Ishikawa (cell line): ENCODE data around the gene EFHC1.
A peak's percentile ranks its signal among the peaks of the same experiment; 100 is the strongest.

Source experiments
- CEBPB ChIP-seq: IDR thresholded peaks from 2 replicates; pipeline ENCODE4 v1.6.1; 2012
- CREB1 ChIP-seq: IDR thresholded peaks from 2 replicates; pipeline ENCODE4 v1.6.1; 2012; ENCODE audit warnings: low read depth
- EGR1 ChIP-seq: IDR thresholded peaks from 2 replicates; pipeline ENCODE4 v1.6.1; 2012
- EP300 ChIP-seq: IDR thresholded peaks from 2 replicates; pipeline ENCODE4 v1.6.1; 2012; ENCODE audit warnings: borderline replicate concordance
- FOXM1 ChIP-seq: IDR thresholded peaks from 2 replicates; pipeline ENCODE4 v1.6.1; 2012; ENCODE audit warnings: low read depth, borderline replicate concordance
- NFIC ChIP-seq: IDR thresholded peaks from 2 replicates; pipeline ENCODE4 v1.6.1; 2012
- RAD21 ChIP-seq: IDR thresholded peaks from 2 replicates; pipeline ENCODE4 v1.6.1; 2012; ENCODE audit warnings: low read depth
- TAF1 ChIP-seq: IDR thresholded peaks from 2 replicates; pipeline ENCODE4 v1.6.1; 2012; ENCODE audit warnings: low read depth, mild to moderate bottlenecking
- TCF12 ChIP-seq: IDR thresholded peaks from 2 replicates; pipeline ENCODE4 v1.6.1; 2012; ENCODE audit warnings: low read depth
- TEAD4 ChIP-seq: IDR thresholded peaks from 2 replicates; pipeline ENCODE4 v1.6.1; 2012
- USF1 ChIP-seq: IDR thresholded peaks from 2 replicates; pipeline ENCODE4 v1.6.1; 2012
- YY1 ChIP-seq: IDR thresholded peaks from 2 replicates; pipeline ENCODE4 v1.6.1; 2012; ENCODE audit warnings: low read depth
- ZBTB7A ChIP-seq: IDR thresholded peaks from 2 replicates; pipeline ENCODE4 v1.6.1; 2012; ENCODE audit warnings: low read depth
- TF ChIP-seq, protein P1 (sequence below): IDR thresholded peaks from 2 replicates; pipeline ENCODE4 v1.6.1; 2012; ENCODE audit warnings: low read depth, mild to moderate bottlenecking
- TF ChIP-seq, protein P2 (sequence below): IDR thresholded peaks from 2 replicates; pipeline ENCODE4 v1.6.1; 2012

EFHC1 gene

GRCh38 chr6:52550870-52551269, 130.7 kb downstream of the EFHC1 start:
- TF ChIP-seq, protein P1, sequence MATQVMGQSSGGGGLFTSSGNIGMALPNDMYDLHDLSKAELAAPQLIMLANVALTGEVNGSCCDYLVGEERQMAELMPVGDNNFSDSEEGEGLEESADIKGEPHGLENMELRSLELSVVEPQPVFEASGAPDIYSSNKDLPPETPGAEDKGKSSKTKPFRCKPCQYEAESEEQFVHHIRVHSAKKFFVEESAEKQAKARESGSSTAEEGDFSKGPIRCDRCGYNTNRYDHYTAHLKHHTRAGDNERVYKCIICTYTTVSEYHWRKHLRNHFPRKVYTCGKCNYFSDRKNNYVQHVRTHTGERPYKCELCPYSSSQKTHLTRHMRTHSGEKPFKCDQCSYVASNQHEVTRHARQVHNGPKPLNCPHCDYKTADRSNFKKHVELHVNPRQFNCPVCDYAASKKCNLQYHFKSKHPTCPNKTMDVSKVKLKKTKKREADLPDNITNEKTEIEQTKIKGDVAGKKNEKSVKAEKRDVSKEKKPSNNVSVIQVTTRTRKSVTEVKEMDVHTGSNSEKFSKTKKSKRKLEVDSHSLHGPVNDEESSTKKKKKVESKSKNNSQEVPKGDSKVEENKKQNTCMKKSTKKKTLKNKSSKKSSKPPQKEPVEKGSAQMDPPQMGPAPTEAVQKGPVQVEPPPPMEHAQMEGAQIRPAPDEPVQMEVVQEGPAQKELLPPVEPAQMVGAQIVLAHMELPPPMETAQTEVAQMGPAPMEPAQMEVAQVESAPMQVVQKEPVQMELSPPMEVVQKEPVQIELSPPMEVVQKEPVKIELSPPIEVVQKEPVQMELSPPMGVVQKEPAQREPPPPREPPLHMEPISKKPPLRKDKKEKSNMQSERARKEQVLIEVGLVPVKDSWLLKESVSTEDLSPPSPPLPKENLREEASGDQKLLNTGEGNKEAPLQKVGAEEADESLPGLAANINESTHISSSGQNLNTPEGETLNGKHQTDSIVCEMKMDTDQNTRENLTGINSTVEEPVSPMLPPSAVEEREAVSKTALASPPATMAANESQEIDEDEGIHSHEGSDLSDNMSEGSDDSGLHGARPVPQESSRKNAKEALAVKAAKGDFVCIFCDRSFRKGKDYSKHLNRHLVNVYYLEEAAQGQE = no peak
- TF ChIP-seq CEBPB (no peak), RAD21 (no peak), NFIC (no peak), TEAD4 (no peak), USF1 (no peak), ZBTB7A (no peak), YY1 (no peak), CREB1 (no peak), TAF1 (no peak), TCF12 (no peak), EGR1 (no peak), FOXM1 (no peak), EP300 (no peak)
- TF ChIP-seq, protein P2, sequence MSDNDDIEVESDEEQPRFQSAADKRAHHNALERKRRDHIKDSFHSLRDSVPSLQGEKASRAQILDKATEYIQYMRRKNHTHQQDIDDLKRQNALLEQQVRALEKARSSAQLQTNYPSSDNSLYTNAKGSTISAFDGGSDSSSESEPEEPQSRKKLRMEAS = no peak

DNA sequence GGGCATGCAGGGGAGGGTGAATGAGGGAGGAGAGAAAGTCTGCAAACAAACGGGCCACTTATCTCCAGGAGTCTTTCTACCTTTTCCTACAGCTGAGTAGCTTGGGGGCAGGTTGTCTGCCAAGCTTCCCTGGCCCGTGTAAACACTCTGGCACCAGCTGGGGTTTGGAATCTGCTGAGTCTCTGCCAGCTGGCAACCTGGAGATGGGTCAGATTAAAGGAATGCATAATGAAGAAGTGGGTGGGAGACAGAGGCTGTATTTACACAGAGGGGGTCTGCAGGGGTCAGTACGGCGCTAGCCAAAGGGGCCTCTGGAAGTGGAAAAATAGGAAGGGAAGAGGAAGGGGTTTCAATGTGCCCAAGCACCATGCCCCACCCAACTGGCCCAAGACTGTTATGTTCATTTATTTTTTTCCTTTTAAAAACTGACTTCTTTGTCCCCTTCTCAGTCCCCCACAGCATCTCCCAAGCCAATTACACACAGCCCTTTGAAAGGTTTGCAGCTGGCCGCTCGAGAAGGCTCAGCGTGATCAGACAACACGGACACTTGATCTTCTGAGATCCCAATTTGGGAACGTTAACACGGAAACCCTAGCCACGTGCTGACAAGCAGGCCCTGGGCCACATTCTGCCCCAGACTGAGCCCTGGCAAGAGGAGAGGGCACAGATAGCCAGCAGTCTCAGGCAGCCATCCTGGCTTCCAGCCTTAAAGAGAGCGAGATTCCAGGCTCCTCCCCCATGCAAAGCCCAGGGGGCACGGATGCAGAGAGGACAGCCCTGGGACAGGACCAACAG, 131.5 kb downstream of the EFHC1 start:
- TF ChIP-seq EGR1 (0 out of 2 replicates have a peak, but pooled peaks have one; percentile 9), EP300 (peak; percentile 66; the same call in 1 of the 2 replicates), CEBPB (no peak), ZBTB7A (peak; percentile 98), RAD21 (0 out of 2 replicates have a peak, but pooled peaks have one; percentile 15), FOXM1 (peak; percentile 61; the same call in 1 of the 2 replicates), CREB1 (no peak), YY1 (no peak), TEAD4 (peak; percentile 95), TAF1 (no peak), TCF12 (peak; percentile 92), NFIC (peak; percentile 98)
- TF ChIP-seq, protein P2 = peak; percentile 42

DNA sequence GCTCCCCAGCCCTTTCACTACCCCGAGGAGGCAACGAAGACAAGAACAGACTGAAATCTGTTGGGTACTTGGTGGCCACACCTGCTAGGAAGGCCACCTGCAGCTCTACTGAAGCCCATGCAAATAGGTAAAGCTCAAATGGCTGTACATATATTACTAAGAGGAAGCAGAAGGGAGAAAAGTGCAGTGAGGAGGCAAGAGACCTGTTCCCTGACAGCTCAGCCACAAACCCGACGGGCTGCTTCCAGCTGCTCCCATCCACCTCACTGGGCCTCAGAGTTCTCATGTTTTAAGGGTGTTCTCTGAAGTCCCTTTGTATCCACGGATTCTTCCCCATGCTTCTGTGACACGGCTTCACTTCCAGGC, 132.1 kb downstream of the EFHC1 start:
- TF ChIP-seq EP300 = no peak
- TF ChIP-seq TAF1 = no peak
- TF ChIP-seq, protein P2 = peak; percentile 12; the same call in 1 of the 2 replicates

DNA sequence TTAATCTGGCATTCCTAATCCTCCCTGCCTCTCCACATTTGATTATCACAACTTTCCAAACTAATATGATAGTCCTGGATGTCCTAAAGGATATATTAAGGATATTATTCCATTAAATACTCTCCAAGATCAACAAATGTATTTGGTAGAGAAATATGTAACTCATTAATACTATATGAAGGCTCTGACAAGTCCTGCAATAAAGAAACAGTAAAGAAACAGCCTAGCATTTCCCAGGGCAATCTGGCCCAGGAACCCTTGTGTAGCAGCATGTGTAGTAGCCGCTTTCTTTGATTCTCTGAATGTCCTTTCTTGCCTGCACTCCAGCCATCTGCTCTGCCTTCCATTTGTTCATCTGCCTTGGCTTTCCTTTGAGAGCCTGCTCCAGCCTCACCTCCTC, 133.0 kb downstream of the EFHC1 start:
- TF ChIP-seq RAD21 (no peak), CEBPB (no peak), TCF12 (no peak), CREB1 (no peak), USF1 (no peak), FOXM1 (no peak), TEAD4 (no peak), EGR1 (no peak)
- TF ChIP-seq, protein P1 = no peak
- TF ChIP-seq, protein P2 = no peak

DNA sequence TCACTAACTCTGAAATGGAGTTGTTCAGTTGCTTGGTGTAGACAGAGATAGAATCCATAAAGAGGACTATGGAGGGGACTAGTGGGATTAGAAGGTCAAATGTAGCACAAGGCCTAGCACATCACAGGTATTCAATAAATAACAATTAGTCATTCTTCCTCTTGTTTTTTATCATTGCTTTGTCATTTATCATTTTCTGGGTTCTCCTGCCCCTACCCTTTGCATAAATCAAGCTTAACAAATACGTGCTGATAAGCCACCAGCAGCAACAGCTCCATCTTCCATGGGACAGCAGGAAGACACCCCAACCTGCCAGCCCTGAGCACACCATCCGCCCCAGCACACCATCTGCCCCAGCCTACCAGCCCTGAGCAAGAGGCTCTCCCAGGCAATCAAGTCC, 133.6 kb downstream of the EFHC1 start:
- TF ChIP-seq TAF1 (no peak), EP300 (no peak), ZBTB7A (no peak)
- TF ChIP-seq, protein P1 = no peak
